GM18867 (cell line): ENCODE data around the gene HSDL1.
A peak's percentile ranks its signal among the peaks of the same experiment; 100 is the strongest.

Experiments
- ATAC-seq: cut with Tn5 transposase; IDR thresholded peaks from one replicate; pipeline ENCODE4 v1.9.1; 2021; ENCODE audit warnings: mild to moderate bottlenecking, moderate library complexity; ENCODE audit not compliant: unreplicated experiment

HSDL1 gene

GRCh38 chr16:84144859-84145639 is at the start of gene HSDL1, which contains the start of gene DNAAF1:
HSDL1 (minus strand) TSS chr16:84145177; CDS start chr16:84131321, 13,856 bp downstream.
DNAAF1 (plus strand) TSS chr16:84145308; CDS start chr16:84145441, 133 bp downstream.
- ATAC-seq, result peak; percentile 90

- ATAC-seq, result no peak
Observed at GRCh38 chr16:84194018-84194417, 49.0 kb upstream of the HSDL1 start.

- ATAC-seq, result no peak
Observed at GRCh38 chr16:84193480-84193879, 48.5 kb upstream of the HSDL1 start.

- no peak for ATAC-seq
Observed at GRCh38 chr16:84191466-84191865, 46.5 kb upstream of the HSDL1 start.

- ATAC-seq, result no peak
Observed at GRCh38 chr16:84190731-84191388, 45.9 kb upstream of the HSDL1 start, which contains the start of gene ADAD2. ADAD2 (plus strand) TSS chr16:84191157; CDS start chr16:84191231, 74 bp downstream.

- peak; percentile 93 for ATAC-seq
Observed at GRCh38 chr16:84186685-84187437, 41.9 kb upstream of the HSDL1 start, which contains the start of gene TAF1C. TAF1C (minus strand) TSS chr16:84187057; CDS start chr16:84184988, 2,069 bp downstream.

GRCh38 chr16:84184775-84185174 is 39.8 kb upstream of the HSDL1 start:
- ATAC-seq, result no peak

- no peak for ATAC-seq
Observed at GRCh38 chr16:84183911-84184591, 39.1 kb upstream of the HSDL1 start.

GRCh38 chr16:84183572-84183875 is 38.5 kb upstream of the HSDL1 start:
- no peak for ATAC-seq

- ATAC-seq, result no peak
Observed at GRCh38 chr16:84182680-84183571, 37.9 kb upstream of the HSDL1 start.

GRCh38 chr16:84182104-84182503 is 37.1 kb upstream of the HSDL1 start:
- ATAC-seq, result no peak

- ATAC-seq, result no peak
Observed at GRCh38 chr16:84181144-84181915, 36.4 kb upstream of the HSDL1 start.

- ATAC-seq, result no peak
Observed at GRCh38 chr16:84180519-84181140, 35.7 kb upstream of the HSDL1 start.

- ATAC-seq, result no peak
Observed at GRCh38 chr16:84179612-84180320, 34.8 kb upstream of the HSDL1 start.

- ATAC-seq, result no peak
Observed at GRCh38 chr16:84178892-84179611, 34.1 kb upstream of the HSDL1 start.

GRCh38 chr16:84178146-84178765 is 33.3 kb upstream of the HSDL1 start:
- no peak for ATAC-seq

GRCh38 chr16:84177741-84178073 is 32.7 kb upstream of the HSDL1 start:
- ATAC-seq, result no peak
